ENCODE data around the gene TMPRSS11F. TPM values are rescaled to one million over a fixed set of nuclear protein-coding genes. Genes with fewer than 3 reads are reported as not detected.
"Not testable (repeated sequence)": the region's sequence is repeated elsewhere in the genome, so short reads cannot be mapped to it uniquely, and the experiment has no call there.

Gene TMPRSS11F
- total RNA-seq = not detected
- polyA plus RNA-seq = not detected
- long read RNA-seq, donor 1 = 0 reads
- long read RNA-seq, donor 2 = 0 reads

DNA sequence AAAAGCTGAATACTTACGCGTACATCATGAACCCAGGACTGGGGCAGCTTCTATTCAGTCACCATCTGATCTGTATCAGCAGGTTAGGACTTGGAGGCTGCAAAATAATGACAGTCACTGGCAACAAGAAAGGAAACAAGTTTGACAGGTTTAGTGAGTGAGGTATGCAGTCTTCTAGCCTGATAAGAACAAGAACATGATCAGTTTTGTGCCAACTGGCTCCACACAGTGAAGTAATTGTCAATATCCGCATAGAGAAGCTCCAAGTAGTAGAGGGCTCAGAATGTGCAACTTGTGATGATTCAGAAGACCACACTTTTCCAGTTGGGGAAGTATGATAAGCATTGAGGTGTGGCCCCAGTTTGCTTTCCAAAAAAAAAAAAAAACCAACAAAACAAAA, at the start of gene TMPRSS11F:
Gene TMPRSS11F (minus strand): TSS at position 77 of the 400 bp plus-strand sequence. CDS start 49 bp downstream, at position 28.
- H3K4me1 ChIP-seq = no peaks in the 10 kb centered on the region
- no peak within 1 kb of the TSS for H3K4me3 ChIP-seq
- H3K27ac ChIP-seq = no peak within 1 kb of the TSS
- no peak for TF ChIP-seq POLR2A (IDR thresholded peaks at IDR 0.05)
- TF ChIP-seq, protein P1, sequence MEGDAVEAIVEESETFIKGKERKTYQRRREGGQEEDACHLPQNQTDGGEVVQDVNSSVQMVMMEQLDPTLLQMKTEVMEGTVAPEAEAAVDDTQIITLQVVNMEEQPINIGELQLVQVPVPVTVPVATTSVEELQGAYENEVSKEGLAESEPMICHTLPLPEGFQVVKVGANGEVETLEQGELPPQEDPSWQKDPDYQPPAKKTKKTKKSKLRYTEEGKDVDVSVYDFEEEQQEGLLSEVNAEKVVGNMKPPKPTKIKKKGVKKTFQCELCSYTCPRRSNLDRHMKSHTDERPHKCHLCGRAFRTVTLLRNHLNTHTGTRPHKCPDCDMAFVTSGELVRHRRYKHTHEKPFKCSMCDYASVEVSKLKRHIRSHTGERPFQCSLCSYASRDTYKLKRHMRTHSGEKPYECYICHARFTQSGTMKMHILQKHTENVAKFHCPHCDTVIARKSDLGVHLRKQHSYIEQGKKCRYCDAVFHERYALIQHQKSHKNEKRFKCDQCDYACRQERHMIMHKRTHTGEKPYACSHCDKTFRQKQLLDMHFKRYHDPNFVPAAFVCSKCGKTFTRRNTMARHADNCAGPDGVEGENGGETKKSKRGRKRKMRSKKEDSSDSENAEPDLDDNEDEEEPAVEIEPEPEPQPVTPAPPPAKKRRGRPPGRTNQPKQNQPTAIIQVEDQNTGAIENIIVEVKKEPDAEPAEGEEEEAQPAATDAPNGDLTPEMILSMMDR (IDR thresholded peaks at IDR 0.05 in 8 of 11, conservative IDR thresholded peaks at IDR 0.05 in 3 of 11) = no peak
- TF ChIP-seq POLR2AphosphoS5 (IDR thresholded peaks at IDR 0.05) = no peak
- H3K27me3 ChIP-seq (replicated peaks in 1 of 7) = no peaks in the 10 kb centered on the region
- H3K9me3 ChIP-seq = peaks cover 0 to 19% (median 6%) of the 10 kb centered on the region in 8 donors
- H3K36me3 ChIP-seq = no peaks in the 10 kb centered on the region
- intact Hi-C loops (cut with DNase I; ENCODE audit: low total_unique reads) = no loop called here
- 46 to 90% (median 72%) methylated on average over 3 of the region's 3 CpGs for WGBS, 5 donors
- DNase-seq = no peak

GRCh38 chr4:68176904-68177303, 47.2 kb upstream of the TMPRSS11F start:
- Histone ChIP-seq H3K27ac (no peak overlapping the region), H3K27me3 (replicated peaks in 1 of 7) (no peaks in the 10 kb centered on the region), H3K4me3 (no peak overlapping the region), H3K9me3 (no peaks in the 10 kb centered on the region), H3K4me1 (no peaks in the 10 kb centered on the region), H3K36me3 (no peaks in the 10 kb centered on the region)
- 39 to 63% (median 56%) methylated on average over 2 of the region's 2 CpGs for WGBS, 5 donors
- intact Hi-C loops (cut with DNase I; ENCODE audit: low total_unique reads) = no loop called here
- DNase-seq = no peak
- TF ChIP-seq POLR2AphosphoS5 (IDR thresholded peaks at IDR 0.05) = no peak
- TF ChIP-seq POLR2A (IDR thresholded peaks at IDR 0.05) = no peak
- TF ChIP-seq, protein P1 (IDR thresholded peaks at IDR 0.05 in 8 of 11, conservative IDR thresholded peaks at IDR 0.05 in 3 of 11) = no peak

DNA sequence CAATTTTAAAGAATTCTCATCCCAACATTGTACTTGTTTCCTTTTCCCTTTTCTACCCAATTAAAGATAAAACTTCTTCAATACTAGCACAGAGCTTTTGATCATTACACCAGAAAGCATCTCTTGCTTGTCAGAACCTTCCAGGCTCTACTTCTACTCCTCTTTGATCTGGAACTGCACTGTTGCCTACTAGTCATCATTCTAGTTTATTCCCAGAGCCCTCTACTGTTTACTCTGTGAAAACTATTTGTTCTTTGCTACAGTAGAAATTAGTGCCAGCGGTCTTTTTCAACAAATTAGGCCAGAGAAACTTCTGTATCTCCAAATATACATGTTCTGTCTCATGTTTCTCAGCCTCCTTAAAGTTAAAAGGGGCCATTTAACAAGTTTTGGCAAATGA, 46.8 kb upstream of the TMPRSS11F start:
- H3K9me3 ChIP-seq = no peaks in the 10 kb centered on the region
- H3K4me1 ChIP-seq = no peaks in the 10 kb centered on the region
- no peak overlapping the region for H3K27ac ChIP-seq
- no peak for DNase-seq
- TF ChIP-seq, protein P1 (IDR thresholded peaks at IDR 0.05 in 8 of 11, conservative IDR thresholded peaks at IDR 0.05 in 3 of 11) = no peak
- TF ChIP-seq POLR2AphosphoS5 (IDR thresholded peaks at IDR 0.05) = no peak
- TF ChIP-seq POLR2A (IDR thresholded peaks at IDR 0.05) = no peak
- no peak overlapping the region for H3K4me3 ChIP-seq
- 59 to 81% (median 71%) methylated on average over 1 of the region's 1 CpG for WGBS, 5 donors
- intact Hi-C loops (cut with DNase I; ENCODE audit: low total_unique reads) = no loop called here
- H3K36me3 ChIP-seq = no peaks in the 10 kb centered on the region
- no peaks in the 10 kb centered on the region for H3K27me3 ChIP-seq (replicated peaks in 1 of 7)

- WGBS, 5 donors = 33 to 40% (median 34%) methylated on average over 6 of the region's 6 CpGs
- DNase-seq = no peak
- Histone ChIP-seq H3K4me3 (no peak overlapping the region), H3K4me1 (no peaks in the 10 kb centered on the region), H3K27me3 (replicated peaks in 1 of 7) (no peaks in the 10 kb centered on the region), H3K36me3 (no peaks in the 10 kb centered on the region), H3K27ac (no peak overlapping the region), H3K9me3 (no peaks in the 10 kb centered on the region)
- TF ChIP-seq, protein P1 (IDR thresholded peaks at IDR 0.05 in 8 of 11, conservative IDR thresholded peaks at IDR 0.05 in 3 of 11) = peak in 8 of 11 experiments; percentile 18 to 51 (median 36)
- TF ChIP-seq POLR2A (IDR thresholded peaks at IDR 0.05) = no peak
- TF ChIP-seq POLR2AphosphoS5 (IDR thresholded peaks at IDR 0.05) = no peak
- intact Hi-C loops (cut with DNase I; ENCODE audit: low total_unique reads) = no loop called here
These were observed 46.0 kb upstream of the TMPRSS11F start for GRCh38 chr4:68175562-68176155.

DNA sequence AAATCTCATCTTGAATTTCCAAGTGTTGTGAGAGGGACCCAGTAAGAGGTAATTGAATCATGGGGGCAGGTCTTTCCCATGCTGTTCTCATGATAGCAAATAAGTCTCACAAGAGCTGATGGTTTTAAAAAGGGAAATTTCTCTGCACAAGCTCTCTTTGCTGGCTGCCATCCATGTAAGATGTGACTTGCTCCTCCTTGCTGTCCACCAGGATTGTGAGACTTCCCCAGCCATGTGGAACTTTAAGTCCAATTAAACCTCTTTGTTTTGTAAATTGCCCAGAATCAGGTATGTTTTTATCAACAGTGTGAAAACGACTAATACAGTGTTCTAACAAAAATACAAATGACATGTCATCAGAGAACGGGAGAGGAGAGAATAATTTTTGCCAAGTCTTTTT, 44.7 kb upstream of the TMPRSS11F start:
- H3K9me3 ChIP-seq; H3K36me3 ChIP-seq; H3K27ac ChIP-seq; H3K4me3 ChIP-seq; DNase-seq; H3K4me1 ChIP-seq; H3K27me3 ChIP-seq (replicated peaks in 1 of 7); intact Hi-C loops (cut with DNase I; ENCODE audit: low total_unique reads): not testable (repeated sequence)
- WGBS, 5 donors = 73 to 89% (median 75%) methylated on average over 2 of the region's 2 CpGs

DNA sequence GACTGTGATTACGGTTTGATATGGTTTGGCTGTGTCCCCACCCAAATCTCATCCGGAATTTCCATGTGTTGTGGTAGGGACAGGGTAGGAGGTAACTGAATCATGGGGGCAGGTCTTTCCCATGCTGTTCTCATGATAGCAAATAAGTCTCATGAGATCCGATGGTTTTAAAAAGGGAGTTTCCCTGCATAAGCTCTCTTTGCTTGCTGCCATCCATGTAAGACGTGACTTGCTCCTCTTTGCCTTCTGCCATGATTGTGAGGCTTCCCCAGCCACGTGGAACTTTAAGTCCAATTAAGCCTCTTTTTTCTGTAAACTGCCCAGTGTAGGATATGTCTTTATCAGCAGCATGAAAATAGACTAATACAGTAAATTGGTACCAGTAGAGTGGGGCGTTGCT, 42.5 kb upstream of the TMPRSS11F start:
- WGBS, 5 donors = 81 to 87% (median 82%) methylated on average over 6 of the region's 6 CpGs
- H3K36me3 ChIP-seq; H3K27ac ChIP-seq; H3K4me3 ChIP-seq; H3K27me3 ChIP-seq (replicated peaks in 1 of 7); H3K4me1 ChIP-seq; DNase-seq; H3K9me3 ChIP-seq; intact Hi-C loops (cut with DNase I; ENCODE audit: low total_unique reads): not testable (repeated sequence)
